ENCODE data around the gene MYCBP2.

Gene MYCBP2

DNA sequence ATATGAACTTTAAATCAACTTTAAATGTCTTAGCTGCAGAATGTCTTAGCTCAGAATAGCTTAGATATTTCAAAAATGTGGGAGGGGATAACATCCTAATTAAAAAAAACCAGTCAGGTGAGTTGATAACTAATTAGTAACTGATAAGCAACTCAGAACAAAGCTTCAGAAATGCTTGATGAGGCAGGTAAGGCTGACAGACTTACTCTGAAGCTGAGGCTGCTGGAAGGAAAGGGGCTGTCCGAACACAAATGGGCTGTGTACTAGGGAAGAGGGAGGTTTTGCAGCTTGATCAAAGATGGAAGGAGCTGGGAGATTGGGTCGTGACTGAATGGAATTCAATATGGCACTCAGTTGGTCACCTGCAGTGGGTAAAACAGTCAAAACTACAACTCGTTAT is 208.8 kb downstream of the MYCBP2 start:
- Histone ChIP-seq H3K36me3 (ENCODE audit: control insufficient read depth in 2 of 2, insufficient read depth in 2 of 2, low read length in 2 of 2) (peaks cover 3 to 5% of the 10 kb centered on the region in 2 donors), H3K9me3 (ENCODE audit: control insufficient read depth in 2 of 2, low read length in 2 of 2) (no peaks in the 10 kb centered on the region), H3K9ac (ENCODE audit: low read length in 2 of 2) (no peak overlapping the region), H3K4me3 (ENCODE audit: low read length in 2 of 2) (no peak overlapping the region), H3K27ac (ENCODE audit: low read length) (no peak overlapping the region), H3K27me3 (ENCODE audit: control insufficient read depth in 1 of 2, insufficient read depth in 2 of 2, low read length in 2 of 2) (no peaks in the 10 kb centered on the region), H3K4me1 (ENCODE audit: control insufficient read depth, insufficient read depth, low read length) (no peaks in the 10 kb centered on the region)

- Histone ChIP-seq H3K4me1 (ENCODE audit: control insufficient read depth, insufficient read depth, low read length) (no peaks in the 10 kb centered on the region), H3K9ac (ENCODE audit: low read length in 2 of 2) (no peak overlapping the region), H3K27ac (ENCODE audit: low read length) (no peak overlapping the region), H3K4me3 (ENCODE audit: low read length in 2 of 2) (no peak overlapping the region), H3K36me3 (ENCODE audit: control insufficient read depth in 2 of 2, insufficient read depth in 2 of 2, low read length in 2 of 2) (peaks cover 3 to 5% of the 10 kb centered on the region in 2 donors), H3K9me3 (ENCODE audit: control insufficient read depth in 2 of 2, low read length in 2 of 2) (no peaks in the 10 kb centered on the region), H3K27me3 (ENCODE audit: control insufficient read depth in 1 of 2, insufficient read depth in 2 of 2, low read length in 2 of 2) (no peaks in the 10 kb centered on the region)
Observed at GRCh38 chr13:77114271-77114670, 212.6 kb downstream of the MYCBP2 start.

DNA sequence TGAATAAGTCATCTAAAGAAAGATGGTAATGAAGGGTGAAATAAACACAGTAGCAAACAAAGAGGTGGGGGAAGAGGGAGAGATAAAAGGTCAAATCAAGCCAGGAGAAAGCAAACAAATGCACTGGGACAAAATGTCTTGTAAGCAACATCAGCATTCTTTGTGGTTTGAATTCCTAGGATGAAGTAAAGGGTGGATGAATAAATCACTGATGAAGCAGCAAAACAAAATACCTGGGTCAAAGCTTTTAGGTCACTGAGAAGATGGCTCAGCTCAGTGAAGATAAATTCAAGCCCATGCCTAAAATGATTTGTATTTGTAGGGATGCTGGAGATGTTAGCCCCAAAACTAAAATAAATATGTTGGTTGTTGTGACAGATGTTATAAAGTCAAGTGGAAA is 213.4 kb downstream of the MYCBP2 start:
- H3K27me3 ChIP-seq (ENCODE audit: control insufficient read depth in 1 of 2, insufficient read depth in 2 of 2, low read length in 2 of 2), result no peaks in the 10 kb centered on the region
- H3K4me1 ChIP-seq (ENCODE audit: control insufficient read depth, insufficient read depth, low read length), result no peaks in the 10 kb centered on the region
- no peak overlapping the region for H3K4me3 ChIP-seq (ENCODE audit: low read length in 2 of 2)
- no peak overlapping the region for H3K9ac ChIP-seq (ENCODE audit: low read length in 2 of 2)
- no peaks in the 10 kb centered on the region for H3K9me3 ChIP-seq (ENCODE audit: control insufficient read depth in 2 of 2, low read length in 2 of 2)
- H3K27ac ChIP-seq (ENCODE audit: low read length), result no peak overlapping the region
- peaks cover 3 to 5% of the 10 kb centered on the region in 2 donors for H3K36me3 ChIP-seq (ENCODE audit: control insufficient read depth in 2 of 2, insufficient read depth in 2 of 2, low read length in 2 of 2)

DNA sequence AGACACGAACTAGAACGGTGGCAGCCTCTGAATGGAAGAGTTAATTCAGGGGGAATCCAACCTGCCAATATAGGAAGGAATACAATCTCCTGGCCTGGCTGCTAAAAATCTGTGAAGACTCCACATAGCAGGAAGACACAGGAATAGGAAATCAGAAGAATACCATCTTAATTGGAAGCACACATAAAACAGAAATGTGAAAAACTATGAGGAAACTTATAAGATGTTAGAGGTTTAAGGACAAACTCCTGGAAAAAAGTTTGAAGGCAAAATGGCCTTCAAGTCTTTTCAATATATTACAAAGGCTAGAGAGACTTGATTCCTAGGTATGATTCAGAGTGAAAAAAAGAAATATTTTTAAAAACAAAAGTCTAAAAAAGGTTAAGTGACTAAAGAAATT is 221.8 kb downstream of the MYCBP2 start:
- Histone ChIP-seq H3K4me3 (ENCODE audit: low read length in 2 of 2) (no peak overlapping the region), H3K27me3 (ENCODE audit: control insufficient read depth in 1 of 2, insufficient read depth in 2 of 2, low read length in 2 of 2) (no peaks in the 10 kb centered on the region), H3K36me3 (ENCODE audit: control insufficient read depth in 2 of 2, insufficient read depth in 2 of 2, low read length in 2 of 2) (peaks cover 0 to 2% of the 10 kb centered on the region in 2 donors), H3K27ac (ENCODE audit: low read length) (no peak overlapping the region), H3K4me1 (ENCODE audit: control insufficient read depth, insufficient read depth, low read length) (no peaks in the 10 kb centered on the region), H3K9me3 (ENCODE audit: control insufficient read depth in 2 of 2, low read length in 2 of 2) (no peaks in the 10 kb centered on the region), H3K9ac (ENCODE audit: low read length in 2 of 2) (no peak overlapping the region)

GRCh38 chr13:77099415-77099814 is 227.5 kb downstream of the MYCBP2 start:
- H3K4me3 ChIP-seq (ENCODE audit: low read length in 2 of 2), result no peak overlapping the region
- no peaks in the 10 kb centered on the region for H3K27me3 ChIP-seq (ENCODE audit: control insufficient read depth in 1 of 2, insufficient read depth in 2 of 2, low read length in 2 of 2)
- H3K27ac ChIP-seq (ENCODE audit: low read length), result no peak overlapping the region
- H3K36me3 ChIP-seq (ENCODE audit: control insufficient read depth in 2 of 2, insufficient read depth in 2 of 2, low read length in 2 of 2), result peaks cover 13% of the 10 kb centered on the region in 2 donors
- H3K9me3 ChIP-seq (ENCODE audit: control insufficient read depth in 2 of 2, low read length in 2 of 2), result no peaks in the 10 kb centered on the region
- H3K9ac ChIP-seq (ENCODE audit: low read length in 2 of 2), result no peak overlapping the region
- H3K4me1 ChIP-seq (ENCODE audit: control insufficient read depth, insufficient read depth, low read length), result no peaks in the 10 kb centered on the region

GRCh38 chr13:77095288-77095687 is 231.6 kb downstream of the MYCBP2 start:
- Histone ChIP-seq H3K9ac (ENCODE audit: low read length in 2 of 2) (no peak overlapping the region), H3K4me3 (ENCODE audit: low read length in 2 of 2) (no peak overlapping the region), H3K36me3 (ENCODE audit: control insufficient read depth in 2 of 2, insufficient read depth in 2 of 2, low read length in 2 of 2) (peaks cover 18 to 21% of the 10 kb centered on the region in 2 donors), H3K27ac (ENCODE audit: low read length) (no peak overlapping the region), H3K4me1 (ENCODE audit: control insufficient read depth, insufficient read depth, low read length) (no peaks in the 10 kb centered on the region), H3K9me3 (ENCODE audit: control insufficient read depth in 2 of 2, low read length in 2 of 2) (no peaks in the 10 kb centered on the region), H3K27me3 (ENCODE audit: control insufficient read depth in 1 of 2, insufficient read depth in 2 of 2, low read length in 2 of 2) (no peaks in the 10 kb centered on the region)

- Histone ChIP-seq H3K4me1 (ENCODE audit: control insufficient read depth, insufficient read depth, low read length) (no peaks in the 10 kb centered on the region), H3K9ac (ENCODE audit: low read length in 2 of 2) (no peak overlapping the region), H3K4me3 (ENCODE audit: low read length in 2 of 2) (no peak overlapping the region), H3K27me3 (ENCODE audit: control insufficient read depth in 1 of 2, insufficient read depth in 2 of 2, low read length in 2 of 2) (no peaks in the 10 kb centered on the region), H3K36me3 (ENCODE audit: control insufficient read depth in 2 of 2, insufficient read depth in 2 of 2, low read length in 2 of 2) (peaks cover 18 to 21% of the 10 kb centered on the region in 2 donors), H3K9me3 (ENCODE audit: control insufficient read depth in 2 of 2, low read length in 2 of 2) (no peaks in the 10 kb centered on the region), H3K27ac (ENCODE audit: low read length) (no peak overlapping the region)
Observed at GRCh38 chr13:77094773-77095172, 232.1 kb downstream of the MYCBP2 start.

GRCh38 chr13:77093735-77094134 is 233.2 kb downstream of the MYCBP2 start:
- Histone ChIP-seq H3K27ac (ENCODE audit: low read length) (no peak overlapping the region), H3K4me3 (ENCODE audit: low read length in 2 of 2) (no peak overlapping the region), H3K4me1 (ENCODE audit: control insufficient read depth, insufficient read depth, low read length) (no peaks in the 10 kb centered on the region), H3K36me3 (ENCODE audit: control insufficient read depth in 2 of 2, insufficient read depth in 2 of 2, low read length in 2 of 2) (peaks cover 18 to 20% of the 10 kb centered on the region in 2 donors), H3K27me3 (ENCODE audit: control insufficient read depth in 1 of 2, insufficient read depth in 2 of 2, low read length in 2 of 2) (no peaks in the 10 kb centered on the region), H3K9me3 (ENCODE audit: control insufficient read depth in 2 of 2, low read length in 2 of 2) (no peaks in the 10 kb centered on the region), H3K9ac (ENCODE audit: low read length in 2 of 2) (no peak overlapping the region)

DNA sequence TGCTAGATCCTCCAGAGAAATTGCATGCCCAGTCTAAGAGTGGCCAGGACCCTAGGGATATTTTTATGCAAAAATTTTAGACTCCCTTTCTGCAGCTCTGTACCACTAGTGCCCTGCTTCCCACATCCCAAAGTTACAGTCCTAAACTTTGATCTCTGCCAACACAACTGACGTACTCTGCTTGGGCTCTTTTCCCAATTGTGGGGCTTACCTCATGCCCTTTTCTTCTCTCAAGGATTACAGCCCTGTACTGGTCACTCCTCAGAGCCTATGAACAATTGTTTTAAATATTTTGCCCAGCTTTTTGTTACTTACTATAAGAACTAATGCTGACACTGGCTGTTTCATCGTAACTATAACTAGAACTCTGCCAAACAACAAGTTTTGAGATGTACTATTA is 242.1 kb downstream of the MYCBP2 start:
- peaks cover 33 to 37% of the 10 kb centered on the region in 2 donors for H3K36me3 ChIP-seq (ENCODE audit: control insufficient read depth in 2 of 2, insufficient read depth in 2 of 2, low read length in 2 of 2)
- no peaks in the 10 kb centered on the region for H3K9me3 ChIP-seq (ENCODE audit: control insufficient read depth in 2 of 2, low read length in 2 of 2)
- no peak overlapping the region for H3K9ac ChIP-seq (ENCODE audit: low read length in 2 of 2)
- no peaks in the 10 kb centered on the region for H3K27me3 ChIP-seq (ENCODE audit: control insufficient read depth in 1 of 2, insufficient read depth in 2 of 2, low read length in 2 of 2)
- H3K4me1 ChIP-seq (ENCODE audit: control insufficient read depth, insufficient read depth, low read length), result no peaks in the 10 kb centered on the region
- H3K4me3 ChIP-seq (ENCODE audit: low read length in 2 of 2), result no peak overlapping the region
- no peak overlapping the region for H3K27ac ChIP-seq (ENCODE audit: low read length)

DNA sequence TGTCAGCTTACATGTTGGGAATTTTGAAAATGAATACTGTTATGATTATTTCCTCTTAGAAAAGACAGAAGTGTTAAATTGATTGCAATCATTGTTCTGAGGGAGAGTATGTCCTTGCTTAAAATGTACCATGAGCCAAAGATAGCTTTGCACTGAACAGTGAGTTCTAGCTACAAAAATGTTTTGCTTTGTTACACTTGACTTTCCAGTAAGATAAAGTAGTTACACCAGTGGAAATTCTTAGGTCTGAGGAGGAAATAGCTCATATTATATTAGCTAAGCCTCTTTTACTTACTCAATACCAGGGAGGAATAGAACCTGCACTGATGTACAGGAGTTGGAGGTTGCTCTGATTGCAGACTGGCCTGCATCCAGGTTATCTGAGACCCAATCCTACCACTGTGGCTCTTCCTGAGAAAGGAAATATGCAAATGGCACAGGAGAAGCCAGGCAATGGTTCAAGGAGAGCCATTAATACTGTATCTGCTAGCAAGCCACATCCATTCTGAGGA is 246.9 kb downstream of the MYCBP2 start:
- H3K4me1 ChIP-seq (ENCODE audit: control insufficient read depth, insufficient read depth, low read length), result no peaks in the 10 kb centered on the region
- no peak overlapping the region for H3K9ac ChIP-seq (ENCODE audit: low read length in 2 of 2)
- peaks cover 36 to 40% of the 10 kb centered on the region in 2 donors for H3K36me3 ChIP-seq (ENCODE audit: control insufficient read depth in 2 of 2, insufficient read depth in 2 of 2, low read length in 2 of 2)
- no peak overlapping the region for H3K27ac ChIP-seq (ENCODE audit: low read length)
- no peaks in the 10 kb centered on the region for H3K27me3 ChIP-seq (ENCODE audit: control insufficient read depth in 1 of 2, insufficient read depth in 2 of 2, low read length in 2 of 2)
- no peak overlapping the region for H3K4me3 ChIP-seq (ENCODE audit: low read length in 2 of 2)
- no peaks in the 10 kb centered on the region for H3K9me3 ChIP-seq (ENCODE audit: control insufficient read depth in 2 of 2, low read length in 2 of 2)

GRCh38 chr13:77067519-77067918 is 259.4 kb downstream of the MYCBP2 start:
- no peaks in the 10 kb centered on the region for H3K4me1 ChIP-seq (ENCODE audit: control insufficient read depth, insufficient read depth, low read length)
- H3K27ac ChIP-seq (ENCODE audit: low read length), result no peak overlapping the region
- H3K27me3 ChIP-seq (ENCODE audit: control insufficient read depth in 1 of 2, insufficient read depth in 2 of 2, low read length in 2 of 2), result no peaks in the 10 kb centered on the region
- no peaks in the 10 kb centered on the region for H3K9me3 ChIP-seq (ENCODE audit: control insufficient read depth in 2 of 2, low read length in 2 of 2)
- peaks cover 24 to 25% of the 10 kb centered on the region in 2 donors for H3K36me3 ChIP-seq (ENCODE audit: control insufficient read depth in 2 of 2, insufficient read depth in 2 of 2, low read length in 2 of 2)
- no peak overlapping the region for H3K4me3 ChIP-seq (ENCODE audit: low read length in 2 of 2)
- no peak overlapping the region for H3K9ac ChIP-seq (ENCODE audit: low read length in 2 of 2)

Data from stomach smooth muscle (tissue), 2 donors.